ENCODE results near the gene SDE2. TPM values are rescaled to one million over a fixed set of nuclear protein-coding genes. Genes with fewer than 3 reads are reported as not detected.

SDE2 gene
- total and polyA plus RNA-seq, 7 experiments from 2014 or later: 9.3 to 36.3 (median 20.8) TPM

- H3K36me3 Mint-ChIP-seq: peaks cover 0 to 6% (median 3%) of the 10 kb centered on the region in 5 donors
- ChIA-PET POLR2A (no interaction called here), CTCF (no interaction called here)
- no peaks in the 10 kb centered on the region for H3K36me3 ChIP-seq (ENCODE audit: control insufficient read depth in 2 of 3, insufficient read depth in 3 of 3, low read length in 3 of 3)
- H3K27me3 ChIP-seq (ENCODE audit: control insufficient read depth in 2 of 2, insufficient read depth in 2 of 2, low read length in 2 of 2): no peaks in the 10 kb centered on the region
- peaks cover 0 to 8% (median 0%) of the 10 kb centered on the region in 5 donors for H3K27me3 Mint-ChIP-seq
- no peak for DNase-seq
- H3K4me3 Mint-ChIP-seq: no peak overlapping the region
- H3K4me1 ChIP-seq (ENCODE audit: control insufficient read depth in 2 of 2, insufficient read depth in 2 of 2, low read length in 2 of 2): peaks cover 0 to 2% of the 10 kb centered on the region in 2 donors
- intact Hi-C loops (cut with micrococcal nuclease): no loop called here
- H3K4me1 Mint-ChIP-seq: peaks cover 0 to 1% (median 0%) of the 10 kb centered on the region in 7 donors
- H3K9me3 Mint-ChIP-seq: no peaks in the 10 kb centered on the region
- H3K9me3 ChIP-seq (ENCODE audit: control insufficient read depth in 2 of 3, low read length in 3 of 3): no peaks in the 10 kb centered on the region
- ATAC-seq: no peak
- H3K27ac Mint-ChIP-seq: no peak overlapping the region
- H3K27ac ChIP-seq (ENCODE audit: low read depth, low read length): no peak overlapping the region
- H3K4me3 ChIP-seq (ENCODE audit: low read length): no peak overlapping the region
These were observed 39.5 kb upstream of the SDE2 start for GRCh38 chr1:226038661-226039060.

GRCh38 chr1:226035915-226036314 is 36.8 kb upstream of the SDE2 start:
- Histone ChIP-seq H3K4me1 (ENCODE audit: control insufficient read depth in 2 of 2, insufficient read depth in 2 of 2, low read length in 2 of 2) (no peaks in the 10 kb centered on the region), H3K27ac (ENCODE audit: low read depth, low read length) (no peak overlapping the region), H3K9me3 (ENCODE audit: control insufficient read depth in 2 of 3, low read length in 3 of 3) (no peaks in the 10 kb centered on the region), H3K27me3 (ENCODE audit: control insufficient read depth in 2 of 2, insufficient read depth in 2 of 2, low read length in 2 of 2) (no peaks in the 10 kb centered on the region), H3K36me3 (ENCODE audit: control insufficient read depth in 2 of 3, insufficient read depth in 3 of 3, low read length in 3 of 3) (no peaks in the 10 kb centered on the region), H3K4me3 (ENCODE audit: low read length) (no peak overlapping the region)
- H3K4me1 Mint-ChIP-seq: peaks cover 0 to 1% (median 0%) of the 10 kb centered on the region in 7 donors
- H3K4me3 Mint-ChIP-seq: no peak overlapping the region
- peak overlapping the region in 1 of 9 donors; percentile 6 for H3K27ac Mint-ChIP-seq
- CTCF ChIA-PET: no interaction called here
- H3K27me3 Mint-ChIP-seq: peaks cover 0 to 8% (median 0%) of the 10 kb centered on the region in 5 donors
- intact Hi-C loops (cut with micrococcal nuclease): no loop called here
- H3K9me3 Mint-ChIP-seq: no peaks in the 10 kb centered on the region
- DNase-seq: no peak
- H3K36me3 Mint-ChIP-seq: no peaks in the 10 kb centered on the region
- no peak for ATAC-seq
- POLR2A ChIA-PET: no interaction called here

GRCh38 chr1:226034482-226034881 is 35.3 kb upstream of the SDE2 start:
- DNase-seq: peak in 1 of 9 donors; percentile 13
- H3K27me3 ChIP-seq (ENCODE audit: control insufficient read depth in 2 of 2, insufficient read depth in 2 of 2, low read length in 2 of 2): no peaks in the 10 kb centered on the region
- H3K27ac ChIP-seq (ENCODE audit: low read depth, low read length): no peak overlapping the region
- H3K9me3 Mint-ChIP-seq: no peaks in the 10 kb centered on the region
- no peak overlapping the region for H3K4me3 Mint-ChIP-seq
- H3K36me3 Mint-ChIP-seq: no peaks in the 10 kb centered on the region
- ATAC-seq: peak; percentile 94
- POLR2A ChIA-PET: no interaction called here
- H3K4me1 Mint-ChIP-seq: peaks cover 0 to 1% (median 0%) of the 10 kb centered on the region in 7 donors
- H3K9me3 ChIP-seq (ENCODE audit: control insufficient read depth in 2 of 3, low read length in 3 of 3): no peaks in the 10 kb centered on the region
- peaks cover 0 to 5% (median 0%) of the 10 kb centered on the region in 5 donors for H3K27me3 Mint-ChIP-seq
- peak overlapping the region in 1 of 9 donors; percentile 45 for H3K27ac Mint-ChIP-seq
- H3K4me3 ChIP-seq (ENCODE audit: low read length): no peak overlapping the region
- intact Hi-C loops (cut with micrococcal nuclease): no loop called here
- H3K36me3 ChIP-seq (ENCODE audit: control insufficient read depth in 2 of 3, insufficient read depth in 3 of 3, low read length in 3 of 3): no peaks in the 10 kb centered on the region
- CTCF ChIA-PET: interaction anchor here (0.6 kb wide), 1 partner anchor 9 kb away, joined by 3 read pairs; no protein-coding TSS in a partner anchor
- H3K4me1 ChIP-seq (ENCODE audit: control insufficient read depth in 2 of 2, insufficient read depth in 2 of 2, low read length in 2 of 2): no peaks in the 10 kb centered on the region

- Histone ChIP-seq H3K27me3 (ENCODE audit: control insufficient read depth in 2 of 2, insufficient read depth in 2 of 2, low read length in 2 of 2) (no peaks in the 10 kb centered on the region), H3K27ac (ENCODE audit: low read depth, low read length) (no peak overlapping the region), H3K9me3 (ENCODE audit: control insufficient read depth in 2 of 3, low read length in 3 of 3) (no peaks in the 10 kb centered on the region), H3K36me3 (ENCODE audit: control insufficient read depth in 2 of 3, insufficient read depth in 3 of 3, low read length in 3 of 3) (no peaks in the 10 kb centered on the region), H3K4me3 (ENCODE audit: low read length) (no peak overlapping the region), H3K4me1 (ENCODE audit: control insufficient read depth in 2 of 2, insufficient read depth in 2 of 2, low read length in 2 of 2) (no peaks in the 10 kb centered on the region)
- no peak for DNase-seq
- Mint-ChIP-seq H3K27ac (no peak overlapping the region), H3K9me3 (no peaks in the 10 kb centered on the region), H3K4me1 (peaks cover 0 to 2% (median 0%) of the 10 kb centered on the region in 7 donors), H3K4me3 (no peak overlapping the region), H3K27me3 (peaks cover 0 to 5% (median 0%) of the 10 kb centered on the region in 5 donors), H3K36me3 (no peaks in the 10 kb centered on the region)
- intact Hi-C loops (cut with micrococcal nuclease): no loop called here
- ATAC-seq: no peak
- CTCF ChIA-PET: no interaction called here
- POLR2A ChIA-PET: no interaction called here
These were observed 34.8 kb upstream of the SDE2 start for GRCh38 chr1:226033991-226034390.

GRCh38 chr1:226033582-226033981 is 34.4 kb upstream of the SDE2 start:
- no peak overlapping the region for H3K4me3 Mint-ChIP-seq
- peaks cover 0 to 4% (median 0%) of the 10 kb centered on the region in 5 donors for H3K27me3 Mint-ChIP-seq
- H3K36me3 Mint-ChIP-seq: no peaks in the 10 kb centered on the region
- H3K4me3 ChIP-seq (ENCODE audit: low read length): no peak overlapping the region
- H3K27ac Mint-ChIP-seq: no peak overlapping the region
- intact Hi-C loops (cut with micrococcal nuclease): no loop called here
- no peaks in the 10 kb centered on the region for H3K27me3 ChIP-seq (ENCODE audit: control insufficient read depth in 2 of 2, insufficient read depth in 2 of 2, low read length in 2 of 2)
- no peaks in the 10 kb centered on the region for H3K9me3 ChIP-seq (ENCODE audit: control insufficient read depth in 2 of 3, low read length in 3 of 3)
- no peaks in the 10 kb centered on the region for H3K36me3 ChIP-seq (ENCODE audit: control insufficient read depth in 2 of 3, insufficient read depth in 3 of 3, low read length in 3 of 3)
- DNase-seq (no peak), ATAC-seq (no peak)
- CTCF ChIA-PET: no interaction called here
- no peaks in the 10 kb centered on the region for H3K4me1 ChIP-seq (ENCODE audit: control insufficient read depth in 2 of 2, insufficient read depth in 2 of 2, low read length in 2 of 2)
- no peak overlapping the region for H3K27ac ChIP-seq (ENCODE audit: low read depth, low read length)
- peaks cover 0 to 4% (median 0%) of the 10 kb centered on the region in 7 donors for H3K4me1 Mint-ChIP-seq
- no peaks in the 10 kb centered on the region for H3K9me3 Mint-ChIP-seq
- POLR2A ChIA-PET: no interaction called here

- Mint-ChIP-seq H3K4me3 (no peak overlapping the region), H3K27ac (peak overlapping the region in 1 of 9 donors; percentile 62), H3K4me1 (peaks cover 0 to 8% (median 0%) of the 10 kb centered on the region in 7 donors), H3K27me3 (no peaks in the 10 kb centered on the region), H3K36me3 (no peaks in the 10 kb centered on the region), H3K9me3 (no peaks in the 10 kb centered on the region)
- ATAC-seq: no peak
- Histone ChIP-seq H3K4me3 (ENCODE audit: low read length) (no peak overlapping the region), H3K27me3 (ENCODE audit: control insufficient read depth in 2 of 2, insufficient read depth in 2 of 2, low read length in 2 of 2) (no peaks in the 10 kb centered on the region), H3K4me1 (ENCODE audit: control insufficient read depth in 2 of 2, insufficient read depth in 2 of 2, low read length in 2 of 2) (no peaks in the 10 kb centered on the region), H3K36me3 (ENCODE audit: control insufficient read depth in 2 of 3, insufficient read depth in 3 of 3, low read length in 3 of 3) (no peaks in the 10 kb centered on the region), H3K9me3 (ENCODE audit: control insufficient read depth in 2 of 3, low read length in 3 of 3) (no peaks in the 10 kb centered on the region), H3K27ac (ENCODE audit: low read depth, low read length) (no peak overlapping the region)
- intact Hi-C loops (cut with micrococcal nuclease): no loop called here
- POLR2A ChIA-PET: interaction anchor here (1.1 to 1.3 kb wide), 2 partner anchors 30 to 32 kb away, joined by 3 to 4 read pairs; partner anchors contain the start of gene SDE2
- CTCF ChIA-PET: no interaction called here
- DNase-seq: no peak
These were observed 30.6 kb upstream of the SDE2 start for GRCh38 chr1:226029568-226030225.

GRCh38 chr1:226029093-226029496 is 30.0 kb upstream of the SDE2 start:
- ChIA-PET CTCF (no interaction called here), POLR2A (interaction anchor here (0.6 to 1.3 kb wide), 2 partner anchors 32 kb away, joined by 3 to 4 read pairs; no protein-coding TSS in a partner anchor)
- no peaks in the 10 kb centered on the region for H3K27me3 Mint-ChIP-seq
- ATAC-seq: peak; percentile 73
- Histone ChIP-seq H3K4me3 (ENCODE audit: low read length) (no peak overlapping the region), H3K9me3 (ENCODE audit: control insufficient read depth in 2 of 3, low read length in 3 of 3) (no peaks in the 10 kb centered on the region), H3K36me3 (ENCODE audit: control insufficient read depth in 2 of 3, insufficient read depth in 3 of 3, low read length in 3 of 3) (no peaks in the 10 kb centered on the region), H3K27ac (ENCODE audit: low read depth, low read length) (no peak overlapping the region), H3K4me1 (ENCODE audit: control insufficient read depth in 2 of 2, insufficient read depth in 2 of 2, low read length in 2 of 2) (no peaks in the 10 kb centered on the region), H3K27me3 (ENCODE audit: control insufficient read depth in 2 of 2, insufficient read depth in 2 of 2, low read length in 2 of 2) (no peaks in the 10 kb centered on the region)
- intact Hi-C loops (cut with micrococcal nuclease): no loop called here
- peaks cover 0 to 8% (median 0%) of the 10 kb centered on the region in 7 donors for H3K4me1 Mint-ChIP-seq
- H3K36me3 Mint-ChIP-seq: no peaks in the 10 kb centered on the region
- no peak overlapping the region for H3K4me3 Mint-ChIP-seq
- DNase-seq: no peak
- no peak overlapping the region for H3K27ac Mint-ChIP-seq
- H3K9me3 Mint-ChIP-seq: no peaks in the 10 kb centered on the region

Data from naive thymus-derived CD4-positive, alpha-beta T cell (primary cell).